IMR-90 (cell line): ENCODE results near the gene SPON1. TPM values are rescaled to one million over a fixed set of nuclear protein-coding genes. Genes with fewer than 3 reads are reported as not detected.

Experiments
- ATAC-seq: fragments of 200-7000 bp; cut with Tn5 transposase; 2 replicates; pipeline ENCODE4 v1.9.1; 2020; ENCODE audit warnings: low read depth, mild to moderate bottlenecking, moderate library complexity
- BruUV-seq: library from RNA; stranded (reverse); fragments of 400-500 nt; replicated peaks from 2 replicates; lab custom pipeline; 2021; lab: Mats Ljungman, UMichigan
- CTCF ChIA-PET: fragments of 300-600 bp; formaldehyde crosslinking; extraction: SDS; loops from one replicate; lab custom pipeline; 2021; ENCODE audit warnings: antibody characterized with exemption; lab: Yijun Ruan, JAX
- POLR2A ChIA-PET: fragments of 300-600 bp; sonication (Branson Sonifier 250); formaldehyde crosslinking; loops from one replicate; lab custom pipeline; 2022; ENCODE audit warnings: antibody characterized with exemption; ENCODE audit not compliant: unreplicated experiment; lab: Charles Lee
- DNase-seq: peaks from one replicate; pipeline ENCODE4 v3.0.0; 2013
- H2AFZ ChIP-seq: replicated peaks from 2 replicates; pipeline ENCODE3; 2013; ENCODE audit warnings: low read length, mild to moderate bottlenecking; ENCODE audit not compliant: poor library complexity
- H2AK5ac ChIP-seq: 2 replicates; pipeline ENCODE4 v1.6.1; 2013; ENCODE audit warnings: low read depth, low read length, inconsistent platforms
- H2AK9ac ChIP-seq: replicated peaks from 2 replicates; pipeline ENCODE3; 2013; ENCODE audit warnings: mild to moderate bottlenecking, low read depth, low read length, moderate library complexity; ENCODE audit not compliant: poor library complexity
- H2BK120ac ChIP-seq: 2 replicates; pipeline ENCODE4 v1.6.1; 2013; ENCODE audit warnings: low read depth, low read length, inconsistent platforms
- H2BK15ac ChIP-seq: 3 replicates; pipeline ENCODE4 v1.6.1; 2013; ENCODE audit warnings: low read depth, low read length, inconsistent platforms
- H2BK20ac ChIP-seq: 2 replicates; pipeline ENCODE4 v1.6.1; 2013; ENCODE audit warnings: low read depth, mild to moderate bottlenecking, inconsistent platforms, low read length, moderate library complexity
- H2BK5ac ChIP-seq: 2 replicates; pipeline ENCODE4 v1.6.1; 2013; ENCODE audit warnings: mild to moderate bottlenecking, low read depth, low read length, inconsistent platforms; ENCODE audit not compliant: poor library complexity, severe bottlenecking
- H3K14ac ChIP-seq: replicated peaks from 2 replicates; pipeline ENCODE4 v1.6.1; 2013; ENCODE audit warnings: low read depth, low read length, inconsistent platforms
- H3K18ac ChIP-seq: 2 replicates; pipeline ENCODE4 v1.6.1; 2013; ENCODE audit warnings: low read depth, low read length, control low read depth
- H3K23ac ChIP-seq: 2 replicates; pipeline ENCODE4 v1.6.1; 2013; ENCODE audit warnings: low read depth, low read length, inconsistent platforms
- H3K27ac ChIP-seq: 2 replicates; pipeline ENCODE4 v1.5.1; 2013; ENCODE audit warnings: mild to moderate bottlenecking, control low read depth, low read length; ENCODE audit not compliant: insufficient read depth
- H3K27me3 ChIP-seq: 2 replicates; pipeline ENCODE4 v1.6.1; 2013; ENCODE audit warnings: low read length; ENCODE audit not compliant: control insufficient read depth, insufficient read depth
- H3K36me3 ChIP-seq: 2 replicates; pipeline ENCODE4 v1.6.1; 2013; ENCODE audit warnings: low read length, mixed read lengths; ENCODE audit not compliant: control insufficient read depth, insufficient read depth
- H3K4ac ChIP-seq: 2 replicates; pipeline ENCODE4 v1.6.1; 2013; ENCODE audit warnings: low read depth, low read length, inconsistent platforms
- H3K4me1 ChIP-seq: 2 replicates; pipeline ENCODE4 v1.6.1; 2013; ENCODE audit warnings: low read length, mixed read lengths; ENCODE audit not compliant: control insufficient read depth, insufficient read depth
- H3K4me2 ChIP-seq: 2 replicates; pipeline ENCODE4 v1.6.1; 2013; ENCODE audit warnings: low read depth, mild to moderate bottlenecking, control low read depth, low read length, moderate library complexity
- H3K4me3 ChIP-seq: 2 replicates; pipeline ENCODE4 v1.5.1; 2013; ENCODE audit warnings: low read depth, mild to moderate bottlenecking, control low read depth, low read length, moderate library complexity; ENCODE audit not compliant: insufficient read depth
- H3K56ac ChIP-seq: 2 replicates; pipeline ENCODE4 v1.6.1; 2013; ENCODE audit warnings: low read length, inconsistent platforms; ENCODE audit not compliant: insufficient read depth; ENCODE audit errors: extremely low read depth
- H3K79me1 ChIP-seq, 2 experiments: 2 replicates each; pipeline ENCODE4 v1.6.1; 2013; ENCODE audit warnings: low read length in 2 of 2, inconsistent platforms in 1 of 2, low read depth in 1 of 2
- H3K9ac ChIP-seq: 2 replicates; pipeline ENCODE4 v1.6.1; 2013; ENCODE audit warnings: low read depth, low read length, control low read depth
- H3K9me1 ChIP-seq: 2 replicates; pipeline ENCODE4 v1.6.1; 2013; ENCODE audit warnings: low read length, inconsistent platforms; ENCODE audit not compliant: insufficient read depth
- H3K9me3 ChIP-seq: 2 replicates; pipeline ENCODE4 v1.6.1; 2013; ENCODE audit warnings: low read length; ENCODE audit not compliant: control insufficient read depth, insufficient read depth
- H4K20me1 ChIP-seq: 2 replicates; pipeline ENCODE4 v1.6.1; 2013; ENCODE audit warnings: low read length, inconsistent platforms; ENCODE audit not compliant: insufficient read depth
- H4K5ac ChIP-seq: 2 replicates; pipeline ENCODE4 v1.6.1; 2013; ENCODE audit warnings: mild to moderate bottlenecking, low read depth, low read length, control low read depth
- H4K8ac ChIP-seq, 2 experiments: 2 replicates each; pipeline ENCODE4 v1.6.1; 2013; ENCODE audit warnings: low read depth in 2 of 2, low read length in 2 of 2, control low read depth in 1 of 2, inconsistent platforms in 1 of 2
- H4K91ac ChIP-seq: 2 replicates; pipeline ENCODE4 v1.6.1; 2013; ENCODE audit warnings: low read depth, low read length, inconsistent platforms; ENCODE audit not compliant: insufficient read depth
- BHLHE40 ChIP-seq: fragments of 150-350 bp; IDR thresholded peaks from 2 replicates; pipeline ENCODE4 v1.6.1; 2016; ENCODE audit warnings: mild to moderate bottlenecking, low read depth, low read length
- CEBPB ChIP-seq: IDR thresholded peaks from 2 replicates; pipeline ENCODE4 v1.6.1; 2012; ENCODE audit warnings: low read depth, low read length, improper control_type of control experiment
- CHD1 ChIP-seq: IDR thresholded peaks from 2 replicates; pipeline ENCODE4 v1.6.1; 2012; ENCODE audit warnings: low read depth, low read length, improper control_type of control experiment
- CTCF ChIP-seq: conservative IDR thresholded peaks from 2 replicates; pipeline ENCODE4 v1.5.1; 2012; ENCODE audit warnings: mild to moderate bottlenecking, low read depth, low read length, improper control_type of control experiment
- ELK1 ChIP-seq: fragments of 150-350 bp; IDR thresholded peaks from 2 replicates; pipeline ENCODE4 v1.6.1; 2016; ENCODE audit warnings: low read depth, mild to moderate bottlenecking, low read length, moderate library complexity, borderline replicate concordance
- FOS ChIP-seq: fragments of 150-350 bp; IDR thresholded peaks from 2 replicates; pipeline ENCODE4 v1.6.1; 2016; ENCODE audit warnings: low read depth, low read length
- MAFK ChIP-seq: IDR thresholded peaks from 2 replicates; pipeline ENCODE4 v1.6.1; 2012; ENCODE audit warnings: low read depth, low read length, improper control_type of control experiment
- MAZ ChIP-seq: IDR thresholded peaks from 2 replicates; pipeline ENCODE4 v1.6.1; 2012; ENCODE audit warnings: low read depth, mild to moderate bottlenecking, low read length, improper control_type of control experiment, moderate library complexity, borderline replicate concordance
- MXI1 ChIP-seq: IDR thresholded peaks from 2 replicates; pipeline ENCODE4 v1.6.1; 2012; ENCODE audit warnings: low read depth, mild to moderate bottlenecking, low read length, moderate library complexity, borderline replicate concordance
- NFE2L2 ChIP-seq: fragments of 150-350 bp; IDR thresholded peaks from 2 replicates; pipeline ENCODE4 v1.6.1; 2016; ENCODE audit warnings: low read depth, mild to moderate bottlenecking, low read length
- POLR2A ChIP-seq: IDR thresholded peaks from 2 replicates; pipeline ENCODE4 v1.6.1; 2012; ENCODE audit warnings: mild to moderate bottlenecking, low read depth, low read length
- RAD21 ChIP-seq: IDR thresholded peaks from 2 replicates; pipeline ENCODE4 v1.6.1; 2012; ENCODE audit warnings: low read length, improper control_type of control experiment
- RCOR1 ChIP-seq: IDR thresholded peaks from 2 replicates; pipeline ENCODE4 v1.6.1; 2012; ENCODE audit warnings: mild to moderate bottlenecking, low read length, improper control_type of control experiment; ENCODE audit not compliant: insufficient replicate concordance
- RFX5 ChIP-seq: IDR thresholded peaks from 2 replicates; pipeline ENCODE4 v1.8.0; 2012; ENCODE audit warnings: low read depth, mild to moderate bottlenecking, low read length, moderate library complexity
- SMC3 ChIP-seq: fragments of 150-350 bp; IDR thresholded peaks from 2 replicates; pipeline ENCODE4 v1.6.1; 2016; ENCODE audit warnings: low read depth, mild to moderate bottlenecking, antibody characterized with exemption, low read length, moderate library complexity
- USF2 ChIP-seq: fragments of 150-350 bp; IDR thresholded peaks from 2 replicates; pipeline ENCODE4 v1.6.1; 2017; ENCODE audit warnings: mild to moderate bottlenecking, antibody characterized with exemption, low read length, low read depth
- WGBS, 2 experiments: methylation state at CpG; one replicate each; pipeline versions ENCODE4 v1.1.5 to v1.1.7; 2013; ENCODE audit warnings: missing lambda C conversion rate in 2 of 2; ENCODE audit not compliant: insufficient read length in 1 of 2; ENCODE audit errors: extremely low coverage in 2 of 2; 5-methylcytosine and 5-hydroxymethylcytosine counted together
- dilution Hi-C: fragments of 300-500 bp; cut with HindIII; formaldehyde crosslinking; loops from one replicate; pipeline ENCODE4 v1.14.3; 2018; ENCODE audit warnings: low sequenced_read_pairs; ENCODE audit not compliant: unreplicated experiment
- in situ Hi-C: fragments of 300-500 bp; cut with MboI; formaldehyde crosslinking; loops from 3 replicates; pipeline ENCODE4 v1.14.3; 2019; ENCODE audit warnings: low sequenced_read_pairs, inconsistent platforms, mixed read lengths
- intact Hi-C: fragments of 100-400 bp; cut with micrococcal nuclease; formaldehyde crosslinking; loops from 2 replicates; pipeline ENCODE4 v1.10.0; 2022
- polyA plus RNA-seq, 3 experiments: library from polyadenylated mRNA; depleted of rRNA; stranded (reverse); fragments of >200 nt; gene quantifications; 2 replicates each; pipeline ENCODE4 v1.2.3, GENCODE V29; 2012; ENCODE audit warnings: low replicate concordance in 1 of 3
- total RNA-seq: library from RNA; depleted of rRNA; stranded (reverse); fragments of >200 nt; gene quantifications from 2 replicates; pipeline ENCODE4 v1.2.3, GENCODE V29; 2012

SPON1 gene
- total and polyA plus RNA-seq, 2 of the 4 experiments (the other 2 are of a cell fraction), result 0.62 to 0.72 TPM

- ChIA-PET CTCF (no interaction called here), POLR2A (no interaction called here)
- Histone ChIP-seq H3K36me3 (no peaks in the 10 kb centered on the region), H4K8ac (no peak overlapping the region), H2AK9ac (no peak overlapping the region), H3K9me1 (no peaks in the 10 kb centered on the region), H3K27ac (no peak overlapping the region), H3K23ac (no peak overlapping the region), H2BK20ac (no peak overlapping the region), H2AFZ (no peak overlapping the region), H3K9ac (no peak overlapping the region), H3K27me3 (no peaks in the 10 kb centered on the region; the same call in none of the 2 replicates), H3K56ac (no peak overlapping the region), H3K18ac (no peak overlapping the region), H3K4me1 (no peaks in the 10 kb centered on the region), H3K4me3 (no peak overlapping the region), H3K4ac (no peak overlapping the region), H2BK5ac (no peak overlapping the region), H3K79me1 (no peaks in the 10 kb centered on the region), H2AK5ac (no peak overlapping the region), H3K4me2 (no peak overlapping the region), H3K14ac (no peak overlapping the region), H2BK15ac (no peak overlapping the region), H4K91ac (no peak overlapping the region), H2BK120ac (no peak overlapping the region), H3K9me3 (no peaks in the 10 kb centered on the region), H4K20me1 (no peaks in the 10 kb centered on the region), H4K5ac (no peak overlapping the region)
- DNase-seq (no peak), ATAC-seq (no peak)
- dilution Hi-C loops (no loop called here), in situ Hi-C loops (no loop called here), intact Hi-C loops (no loop called here)
- TF ChIP-seq CEBPB, result no peak
- TF ChIP-seq MAZ, result no peak
- no peak for TF ChIP-seq ELK1
- TF ChIP-seq USF2, result no peak
- no peak for TF ChIP-seq NFE2L2
- no peak for TF ChIP-seq FOS
- TF ChIP-seq SMC3, result no peak
- no peak for TF ChIP-seq BHLHE40
- no peak for TF ChIP-seq MXI1
- no peak for TF ChIP-seq CTCF
- no peak for TF ChIP-seq CHD1
- TF ChIP-seq MAFK, result no peak
- no peak for TF ChIP-seq RFX5
- no peak for TF ChIP-seq RCOR1
- TF ChIP-seq RAD21, result no peak
- TF ChIP-seq POLR2A, result no peak
- WGBS, 2 experiments, result no CpG with 5 or more reads among the region's 2 CpGs
- BruUV-seq, result no TSS peak
Measured at GRCh38 chr11:14110629-14111028, 148.1 kb downstream of the SPON1 start.
